ENCODE data around the gene ZC3H7A. TPM values are rescaled to one million over a fixed set of nuclear protein-coding genes. Genes with fewer than 3 reads are reported as not detected.

ZC3H7A gene
- 21.8 and 28.7 TPM in 2 replicates for total RNA-seq (ENCODE audit: low replicate concordance)

GRCh38 chr16:11797166-11797956 is at the start of gene ZC3H7A:
Gene ZC3H7A, minus strand, starts transcription at chr16:11797258. Its CDS starts 14,904 bp downstream, at chr16:11782354.

GRCh38 chr16:11742536-11743307 is 54.3 kb downstream of the ZC3H7A start, which contains the start of gene TXNDC11:
Gene TXNDC11, minus strand, starts transcription at chr16:11742857. Its CDS starts 127 bp downstream, at chr16:11742730.

Other genes starting within 250 kb of the ZC3H7A start
- gene LITAF, start 210.3 kb downstream of the ZC3H7A start, total RNA-seq (ENCODE audit: low replicate concordance) = 28.8 and 94.8 TPM in 2 replicates
- gene SNN, start 128.8 kb downstream of the ZC3H7A start, total RNA-seq (ENCODE audit: low replicate concordance) = 11.3 and 13.9 TPM in 2 replicates
- 13.8 and 26.3 TPM in 2 replicates for gene TXNDC11, start 54.4 kb downstream of the ZC3H7A start, total RNA-seq (ENCODE audit: low replicate concordance)
- gene RSL1D1, start 54.3 kb upstream of the ZC3H7A start, total RNA-seq (ENCODE audit: low replicate concordance) = 30.5 and 63.2 TPM in 2 replicates
- gene GSPT1, start 118.7 kb upstream of the ZC3H7A start, total RNA-seq (ENCODE audit: low replicate concordance) = 18.6 and 40.5 TPM in 2 replicates
- gene NPIPB2, start 144.8 kb upstream of the ZC3H7A start, total RNA-seq (ENCODE audit: low replicate concordance) = 1.4 and 2.0 TPM in 2 replicates
- 0.12 TPM in 1 of 2 replicates, not detected in the other for gene TNFRSF17, start 168.0 kb upstream of the ZC3H7A start, total RNA-seq (ENCODE audit: low replicate concordance)
- gene SNX29, start 179.5 kb upstream of the ZC3H7A start, total RNA-seq (ENCODE audit: low replicate concordance) = 7.6 and 51.6 TPM in 2 replicates